Stimulated activated CD4-positive, alpha-beta T cell treated with anti-CD3 and anti-CD28 coated beads, Interleukin-4, amount 100 ng/mL, for 48 hours (primary cell): Measurements from ENCODE around the gene SPON2.

Source experiments
- DNase-seq, 2 donors: peaks; one replicate each; pipeline ENCODE4 v3.0.0-alpha.2; 2020; ENCODE audit warnings: low read depth in 2 of 2

Gene SPON2

DNA sequence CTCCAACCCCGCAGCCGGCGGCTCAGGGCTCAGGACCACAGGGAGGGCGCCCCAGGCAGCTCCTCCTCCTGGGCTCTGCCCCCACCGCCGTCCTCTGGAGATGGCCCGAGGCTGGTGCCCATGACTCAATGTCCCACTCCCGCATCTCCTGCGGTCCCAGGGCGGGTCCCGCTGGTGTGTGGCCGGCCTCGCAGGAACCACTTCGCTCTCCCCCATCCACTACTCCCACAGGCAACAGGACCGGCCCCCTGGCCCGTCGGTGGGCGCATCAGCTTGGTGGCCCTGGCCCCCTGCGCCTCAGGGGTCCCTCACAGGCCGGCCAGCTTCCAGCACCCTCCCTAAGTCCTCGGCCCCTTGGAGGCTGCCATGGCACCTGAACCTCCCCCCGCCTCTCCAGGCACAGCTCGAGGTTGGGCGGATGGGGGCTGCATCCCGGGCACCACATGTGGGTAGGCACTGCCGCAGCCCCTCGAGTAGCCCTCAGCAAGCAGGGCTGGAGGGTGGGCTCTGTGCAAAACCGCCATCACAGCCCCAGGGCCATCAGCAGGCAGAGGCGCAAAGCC, 22.8 kb upstream of the SPON2 start:
- DNase-seq = no peak

DNA sequence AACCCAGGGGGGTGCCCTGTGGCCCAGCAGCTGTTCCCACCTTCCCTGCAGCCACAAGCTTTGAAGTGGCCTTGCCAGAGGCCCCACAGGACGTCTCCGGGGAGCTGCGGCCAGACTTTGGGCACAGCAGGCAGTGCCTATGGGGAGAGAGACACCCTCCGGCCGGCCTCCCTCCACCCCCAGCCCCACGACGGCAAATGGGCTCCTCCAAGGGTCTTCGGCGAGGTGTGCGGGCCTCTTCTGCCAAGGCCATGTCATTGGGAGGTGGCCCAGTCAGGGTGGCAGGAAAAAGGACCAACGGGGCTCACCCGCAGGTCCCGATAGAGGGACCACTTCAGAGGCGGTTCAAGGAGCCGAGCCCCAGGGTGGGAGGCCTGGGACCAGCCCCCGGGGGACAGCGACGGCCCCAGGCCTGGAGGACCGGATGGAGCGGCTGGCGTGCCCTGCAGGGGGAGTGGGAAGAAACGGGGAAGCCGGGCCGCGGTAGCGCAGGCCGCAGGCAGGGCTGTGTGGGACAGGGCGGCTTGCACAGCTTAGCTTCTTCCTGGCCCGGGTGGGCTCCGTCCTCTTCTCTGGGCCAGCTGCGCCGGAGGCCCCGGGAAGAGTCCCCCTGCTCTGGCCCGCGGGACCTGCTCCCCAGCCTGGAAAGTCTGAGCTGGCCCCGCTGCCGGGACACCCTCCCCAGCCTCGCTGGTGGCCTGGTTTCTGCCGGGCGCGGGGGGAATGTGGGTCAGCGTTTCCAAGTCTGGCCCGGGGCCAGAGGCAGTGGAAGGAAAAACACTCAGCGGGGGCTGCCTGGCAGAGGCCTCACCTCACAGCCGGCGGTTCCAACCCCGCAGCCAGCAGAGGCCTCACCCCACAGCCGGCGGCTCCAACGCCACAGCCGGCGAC, 21.9 kb upstream of the SPON2 start:
- no peak for DNase-seq

DNA sequence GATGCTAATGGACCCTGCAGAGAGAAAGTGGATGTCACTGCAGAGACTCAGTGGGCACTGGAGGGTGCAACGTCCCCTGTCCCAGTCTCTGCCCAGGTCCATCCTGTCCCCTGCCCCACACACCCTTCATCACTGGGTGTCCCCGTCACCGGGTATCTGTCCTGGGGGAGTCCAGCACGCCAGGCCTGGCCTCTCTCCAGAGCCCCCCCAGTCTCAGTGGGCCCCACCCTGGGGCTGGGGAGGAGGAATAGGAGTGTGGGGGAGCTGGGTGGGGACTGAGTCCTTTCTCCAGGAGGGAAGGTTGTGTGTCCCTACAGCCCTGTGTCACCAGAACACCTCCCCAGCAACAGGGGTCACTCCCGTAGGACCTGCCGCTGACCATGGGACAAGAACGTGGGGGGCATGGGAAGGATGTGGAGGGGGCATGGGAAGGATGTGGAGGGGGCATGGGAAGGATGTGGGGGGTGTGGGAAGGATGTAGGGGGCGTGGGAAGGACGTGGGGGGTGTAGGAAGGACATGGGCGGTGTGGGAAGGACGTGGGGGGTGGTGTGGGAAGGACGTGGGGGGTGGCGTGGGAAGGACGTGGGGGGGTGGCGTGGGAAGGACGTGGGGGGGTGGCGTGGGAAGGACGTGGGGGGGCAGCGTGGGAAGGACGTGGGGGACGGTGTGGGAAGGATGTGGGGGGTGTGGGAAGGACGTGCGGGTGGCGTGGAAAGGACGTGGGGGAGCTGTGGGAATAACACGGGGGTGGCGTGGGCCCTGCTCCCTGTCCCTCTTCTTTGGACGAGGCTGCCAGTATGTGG, 21.0 kb upstream of the SPON2 start:
- no peak for DNase-seq

DNA sequence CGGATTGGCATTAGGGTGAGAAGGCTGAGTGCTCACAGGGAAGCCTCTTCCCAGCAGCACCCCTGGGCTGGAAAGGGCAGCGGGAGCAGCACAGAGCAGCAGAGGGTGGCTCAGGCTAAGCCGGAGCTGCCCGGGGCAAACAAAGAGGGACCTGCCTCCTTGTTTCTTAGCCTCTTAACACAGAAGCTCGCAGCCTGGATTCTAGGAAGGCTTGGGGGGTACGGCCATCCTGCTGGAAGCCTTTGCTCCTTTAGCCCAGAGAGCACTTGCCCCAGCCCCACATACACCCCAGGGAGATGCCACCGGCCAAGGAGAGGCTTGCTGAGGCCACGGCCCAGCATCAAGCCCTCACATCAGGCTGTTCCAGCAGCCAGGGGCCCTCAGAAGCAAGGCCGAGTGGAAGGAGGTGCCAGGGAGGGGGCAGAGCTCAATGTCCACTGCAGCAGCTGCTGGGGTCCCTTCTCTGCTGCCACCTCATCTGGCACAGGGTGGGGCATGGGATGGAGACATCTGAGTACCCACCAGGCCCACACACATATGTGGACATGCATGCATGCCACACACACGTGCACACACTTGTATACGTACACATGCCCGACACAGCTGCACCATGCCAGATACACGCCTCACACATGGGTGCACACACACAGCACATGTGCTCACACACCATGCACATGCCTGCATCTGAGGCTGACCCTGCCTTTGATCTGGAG, 20.3 kb upstream of the SPON2 start:
- DNase-seq = no peak

DNA sequence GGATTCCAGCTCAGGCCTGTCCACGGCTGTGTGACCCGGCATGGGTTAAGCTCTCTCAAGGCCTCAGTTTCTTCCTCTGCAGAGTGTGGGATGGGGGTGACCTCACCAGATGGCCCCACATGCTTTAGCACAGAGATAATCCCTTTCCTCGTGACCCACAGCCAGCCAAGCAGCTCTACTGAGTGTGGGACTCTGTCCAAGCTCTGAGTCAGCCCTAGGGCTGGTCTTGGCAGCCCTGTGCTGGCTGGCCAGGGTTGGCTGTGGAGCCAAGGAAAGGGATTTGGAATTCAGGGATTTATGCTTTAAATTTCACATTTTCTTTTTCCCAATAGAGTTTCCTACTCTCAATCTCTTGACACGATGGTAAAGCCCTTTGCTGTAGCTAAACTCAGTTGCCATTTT, 19.7 kb upstream of the SPON2 start:
- no peak for DNase-seq

DNA sequence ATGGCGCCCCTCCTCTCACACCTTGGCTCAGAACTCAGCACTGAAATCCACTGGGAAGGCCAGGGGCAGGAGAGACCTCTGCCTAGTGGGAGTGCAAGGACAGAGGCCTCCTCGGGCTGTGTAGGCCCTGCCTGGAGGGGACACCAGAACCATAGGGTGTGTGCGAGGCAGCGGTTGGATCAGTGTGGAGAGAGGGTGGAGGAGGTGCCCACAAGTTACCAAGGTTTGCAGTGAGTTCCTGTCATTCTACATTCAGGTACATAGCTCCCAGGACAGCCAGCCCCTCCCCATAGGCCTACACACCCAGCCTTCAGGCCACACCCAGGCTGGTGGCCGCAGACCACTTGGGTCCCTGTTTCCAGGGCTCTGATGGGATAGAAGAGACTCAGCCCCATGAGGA, 19.2 kb upstream of the SPON2 start:
- no peak for DNase-seq

DNA sequence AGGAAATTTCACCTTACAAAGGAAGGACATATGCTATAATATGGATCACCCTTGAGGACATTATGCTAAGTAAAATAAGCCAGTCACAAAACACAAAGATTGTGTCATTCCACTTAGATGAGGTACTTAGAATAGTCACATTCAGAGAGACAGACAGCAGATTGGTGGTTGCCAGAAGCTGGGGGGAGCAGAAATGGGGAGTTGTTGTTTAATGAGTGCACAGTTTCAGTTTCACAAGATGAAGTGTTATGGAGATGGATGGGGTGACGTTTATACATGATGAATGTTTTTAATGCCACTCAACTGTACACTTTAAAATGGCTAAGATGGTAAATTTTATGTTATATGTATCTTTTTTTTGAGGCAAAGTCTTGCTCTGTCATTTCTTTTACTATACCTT, 14.8 kb upstream of the SPON2 start:
- DNase-seq = no peak

DNA sequence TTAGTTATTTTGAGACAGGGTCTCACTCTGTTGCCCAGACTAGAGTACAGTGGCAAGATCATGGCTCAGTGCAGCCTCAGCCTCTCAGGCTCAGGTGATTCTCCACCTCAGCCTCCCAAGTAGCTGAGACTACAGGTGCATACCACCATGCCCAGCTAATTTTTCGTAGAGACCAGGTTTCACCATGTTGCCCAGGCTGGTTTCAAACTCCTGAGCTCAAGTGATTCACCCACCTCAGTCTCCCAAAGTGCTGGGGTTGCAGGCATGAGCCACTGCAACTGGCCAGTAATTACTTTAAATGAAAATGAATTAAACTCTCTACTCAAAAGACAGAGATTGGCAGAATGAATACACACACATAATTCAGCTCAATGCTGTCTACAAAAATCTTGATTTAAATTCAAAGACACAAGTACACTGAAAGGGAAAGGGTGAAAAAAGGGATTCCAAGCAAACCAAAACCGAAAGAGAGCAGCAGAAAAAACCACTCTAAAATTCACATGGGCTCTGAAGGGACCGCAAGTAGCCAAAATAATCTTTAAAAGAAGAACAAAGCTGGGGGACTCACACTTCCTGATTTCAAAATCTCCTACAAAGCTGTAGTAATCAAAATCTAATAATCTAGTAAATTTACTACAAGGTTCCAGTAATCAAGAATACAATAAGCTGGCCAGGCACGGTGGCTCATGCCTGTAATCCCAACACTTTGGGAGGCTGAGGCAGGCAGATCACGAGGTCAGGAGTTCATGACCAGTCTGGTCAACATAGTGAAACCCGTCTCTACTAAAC, 11.8 kb upstream of the SPON2 start:
- DNase-seq = no peak

DNA sequence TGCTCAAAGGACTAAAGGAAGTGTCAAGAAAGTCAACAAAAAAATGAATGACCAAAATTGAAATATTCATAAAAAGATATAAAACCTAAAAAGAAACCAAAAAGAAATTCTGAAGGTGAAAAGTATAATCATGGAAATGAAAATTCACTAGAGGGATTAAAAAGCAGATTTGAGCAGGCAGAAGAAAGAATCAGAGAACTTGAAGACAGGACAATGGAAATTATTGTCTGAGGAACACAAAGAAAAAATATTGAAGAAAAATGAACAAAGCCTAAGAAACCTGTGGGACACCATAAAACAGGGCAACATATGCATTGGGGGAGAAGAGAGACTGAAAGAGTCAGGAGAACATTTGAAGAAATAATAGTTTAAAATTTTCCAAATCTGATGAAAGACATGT, 9.9 kb upstream of the SPON2 start:
- DNase-seq = no peak

DNA sequence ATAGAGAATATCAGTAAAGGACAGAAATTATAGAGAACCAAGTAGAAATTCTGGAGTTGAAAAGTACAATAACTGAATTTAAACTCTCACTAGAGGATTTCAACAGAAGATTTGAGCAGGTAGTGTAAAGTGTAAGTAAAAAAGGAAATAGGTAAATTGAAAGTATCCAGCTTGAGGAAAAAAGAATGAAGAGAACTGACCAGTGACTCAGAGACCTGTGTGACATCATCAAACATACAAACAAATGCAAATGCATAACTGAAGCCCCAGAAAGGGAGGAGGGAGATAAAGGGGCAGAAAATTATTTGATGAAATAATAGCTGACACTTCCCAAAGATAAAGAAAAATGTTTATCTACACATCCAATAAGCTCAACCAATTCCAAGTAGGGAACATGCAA, 8.3 kb upstream of the SPON2 start:
- no peak for DNase-seq

DNA sequence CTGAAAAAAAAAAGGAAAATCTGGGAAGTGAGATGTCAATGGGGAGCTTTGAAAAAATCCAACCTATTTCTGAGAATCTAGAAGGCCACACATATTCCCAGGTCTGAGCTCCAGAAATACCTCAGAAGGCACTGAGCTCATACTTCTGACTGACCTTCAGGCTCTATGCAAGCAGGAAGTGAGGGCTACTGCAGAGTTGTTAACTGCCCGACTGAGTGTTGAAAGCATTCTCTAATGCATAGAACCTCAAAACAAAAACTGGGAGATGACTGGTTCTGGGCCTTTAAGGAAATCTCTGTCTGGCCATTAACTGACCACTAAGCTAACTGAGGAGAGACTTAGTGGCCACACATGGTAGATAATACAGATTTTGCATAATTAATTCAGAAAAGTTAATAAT, 7.6 kb upstream of the SPON2 start:
- DNase-seq = no peak

DNA sequence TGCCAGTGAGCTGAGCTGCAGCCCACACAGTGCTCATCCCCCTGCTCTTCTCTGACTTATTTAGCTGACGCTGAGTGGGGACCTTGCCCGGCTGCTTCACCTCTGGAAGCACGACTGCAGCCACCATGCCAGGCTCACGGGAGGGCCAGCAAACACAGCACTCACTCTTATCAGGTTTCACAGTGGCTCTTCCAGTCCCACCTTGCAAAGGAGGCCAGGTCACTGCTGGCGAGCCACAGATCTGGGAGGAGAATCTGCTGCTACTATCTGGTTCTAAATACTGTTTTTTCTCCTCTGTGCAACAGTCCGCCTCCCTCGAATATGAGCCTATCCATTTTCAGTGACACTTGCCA, 6.7 kb upstream of the SPON2 start:
- DNase-seq = no peak

DNA sequence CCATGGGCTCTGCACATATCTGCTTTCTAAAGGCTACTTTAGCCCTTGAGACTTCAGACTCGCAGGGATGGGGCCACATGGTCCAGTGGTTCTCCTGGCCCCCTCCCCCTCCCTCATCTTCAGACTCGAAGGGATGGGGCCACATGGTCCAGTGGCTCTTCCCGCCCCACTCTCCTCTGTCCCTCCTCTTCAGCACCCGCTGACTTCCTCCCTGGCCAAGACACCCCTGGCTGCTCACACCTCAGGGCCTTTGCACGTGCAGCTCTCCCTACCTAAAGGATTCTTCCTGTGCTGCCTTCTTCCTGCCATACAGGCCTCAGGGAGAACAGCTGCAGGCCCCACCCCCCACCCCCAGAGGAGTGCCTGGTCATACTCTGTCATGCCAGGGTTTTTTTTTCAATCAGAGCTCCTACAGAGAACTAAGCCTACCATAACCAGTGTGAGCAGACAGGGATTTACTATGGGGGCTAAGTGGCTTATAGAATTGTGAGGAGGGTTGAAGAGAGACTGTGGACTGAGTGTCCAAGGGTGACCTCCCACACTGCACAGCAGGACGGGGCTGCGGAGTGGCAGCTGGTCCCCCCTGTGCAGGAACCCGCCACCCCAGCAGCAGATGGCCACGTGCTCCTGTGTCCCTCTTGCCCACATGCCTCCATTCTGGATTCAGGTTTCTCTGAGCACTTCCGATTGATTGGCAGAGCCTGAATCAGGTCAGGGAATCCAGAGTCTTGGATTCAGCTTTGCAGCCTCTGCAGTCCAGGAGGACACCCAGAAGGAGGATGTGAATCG, 6.1 kb upstream of the SPON2 start:
- DNase-seq = no peak

DNA sequence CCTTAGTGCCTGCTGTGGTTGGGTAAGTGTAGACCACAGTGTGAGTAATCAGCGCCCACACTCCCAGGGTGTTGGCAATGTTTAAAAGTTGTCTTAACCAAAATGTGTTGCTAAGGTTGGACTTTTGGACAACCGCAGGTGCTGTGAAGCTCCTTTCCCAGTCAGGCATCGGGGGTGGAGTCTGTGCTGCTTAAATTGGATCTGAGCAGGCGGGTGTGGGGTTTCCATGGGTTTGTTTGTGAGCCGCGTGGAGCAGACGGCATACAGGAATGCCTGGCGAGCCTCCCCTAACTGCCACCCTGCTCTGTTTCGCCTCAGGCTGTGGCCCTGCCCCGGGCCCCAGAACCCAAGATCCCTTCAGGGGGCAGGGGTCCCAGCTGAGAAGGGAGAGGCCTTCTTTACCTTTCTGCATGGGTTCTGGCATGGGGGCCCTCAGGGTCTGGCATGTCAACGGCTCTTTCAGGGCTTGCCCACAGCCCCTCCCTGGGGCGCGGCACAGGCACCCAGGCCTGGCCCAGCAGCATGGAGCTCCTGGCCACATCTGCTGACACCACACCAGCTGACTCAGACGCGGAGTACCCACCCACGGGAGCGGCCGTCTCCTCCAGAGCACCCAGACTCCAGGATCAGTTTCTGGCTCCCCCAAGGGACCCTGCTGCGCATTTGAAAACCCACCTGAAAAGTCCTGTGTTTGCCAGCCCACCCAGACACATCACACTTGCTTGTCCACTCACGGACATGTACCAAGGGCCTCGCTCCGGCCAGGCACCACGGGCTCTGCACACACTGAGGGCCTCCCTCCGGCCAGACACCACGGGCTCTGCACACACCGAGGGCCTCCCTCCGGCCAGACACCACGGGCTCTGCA, 5.1 kb upstream of the SPON2 start:
- DNase-seq = no peak

DNA sequence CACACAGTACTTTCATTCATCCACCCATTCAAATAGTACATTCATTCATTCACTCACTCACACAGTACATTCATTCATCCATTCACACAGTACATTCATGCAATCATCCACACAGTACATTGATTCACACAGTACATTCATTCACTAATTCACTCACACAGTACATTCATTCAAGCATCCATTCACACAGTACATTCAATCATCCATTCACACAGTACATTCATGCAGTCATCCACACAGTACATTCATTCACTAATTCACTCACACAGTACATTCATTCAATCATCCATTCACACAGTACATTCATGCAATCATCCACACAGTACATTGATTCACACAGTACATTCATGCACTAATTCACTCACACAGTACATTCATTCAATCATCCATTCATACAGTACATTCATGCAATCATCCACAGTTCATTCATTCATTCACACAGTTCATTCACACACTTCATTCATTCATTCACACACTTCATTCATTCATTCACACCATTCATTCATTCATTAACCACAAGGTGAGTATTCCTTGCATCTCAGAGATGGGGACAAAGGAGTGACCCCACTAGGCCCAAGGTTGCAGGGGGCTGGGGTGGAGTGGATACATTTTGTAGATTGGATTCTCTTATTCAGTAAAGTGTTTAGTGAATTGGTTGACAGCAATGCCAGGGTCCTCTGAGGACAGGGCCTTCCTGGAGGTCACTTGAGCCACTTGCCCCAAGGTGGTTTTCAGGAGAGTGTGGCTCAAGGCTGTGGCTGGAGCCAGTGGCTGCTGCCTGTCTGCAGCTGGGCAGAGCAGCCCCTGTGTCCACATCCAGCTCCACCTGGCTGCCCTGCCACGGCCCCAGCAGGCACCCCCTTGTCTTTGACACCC, 4.3 kb upstream of the SPON2 start:
- no peak for DNase-seq

DNA sequence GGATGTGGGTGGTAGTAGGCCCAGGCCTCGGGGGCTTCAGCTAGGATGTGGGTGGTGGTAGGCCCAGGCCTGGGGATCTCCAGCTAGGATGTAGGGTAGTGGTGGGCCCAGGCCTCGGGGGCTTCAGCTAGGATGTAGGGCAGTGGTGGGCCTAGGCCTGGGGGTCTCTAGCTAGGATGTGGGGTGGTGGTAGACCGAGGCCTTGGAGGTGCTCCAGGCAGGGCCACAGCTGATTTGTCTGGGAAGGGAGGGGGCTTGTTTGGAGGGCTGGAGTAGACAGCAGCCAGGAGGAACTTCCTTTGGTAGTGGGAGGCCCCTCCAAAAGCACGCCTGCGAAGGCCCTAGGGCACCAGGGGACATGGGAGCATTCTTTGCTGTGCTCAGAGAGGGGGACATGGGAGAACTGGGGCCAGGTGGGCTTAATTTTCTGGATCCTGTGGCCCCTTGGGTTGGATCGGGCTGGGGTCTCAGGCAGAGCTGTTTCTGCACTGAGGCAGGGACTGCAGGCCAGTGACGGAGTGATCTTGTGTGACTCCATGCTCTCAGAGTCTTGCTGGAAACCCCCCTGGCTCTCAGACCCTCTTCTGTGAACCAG, 3.3 kb upstream of the SPON2 start:
- DNase-seq = no peak

DNA sequence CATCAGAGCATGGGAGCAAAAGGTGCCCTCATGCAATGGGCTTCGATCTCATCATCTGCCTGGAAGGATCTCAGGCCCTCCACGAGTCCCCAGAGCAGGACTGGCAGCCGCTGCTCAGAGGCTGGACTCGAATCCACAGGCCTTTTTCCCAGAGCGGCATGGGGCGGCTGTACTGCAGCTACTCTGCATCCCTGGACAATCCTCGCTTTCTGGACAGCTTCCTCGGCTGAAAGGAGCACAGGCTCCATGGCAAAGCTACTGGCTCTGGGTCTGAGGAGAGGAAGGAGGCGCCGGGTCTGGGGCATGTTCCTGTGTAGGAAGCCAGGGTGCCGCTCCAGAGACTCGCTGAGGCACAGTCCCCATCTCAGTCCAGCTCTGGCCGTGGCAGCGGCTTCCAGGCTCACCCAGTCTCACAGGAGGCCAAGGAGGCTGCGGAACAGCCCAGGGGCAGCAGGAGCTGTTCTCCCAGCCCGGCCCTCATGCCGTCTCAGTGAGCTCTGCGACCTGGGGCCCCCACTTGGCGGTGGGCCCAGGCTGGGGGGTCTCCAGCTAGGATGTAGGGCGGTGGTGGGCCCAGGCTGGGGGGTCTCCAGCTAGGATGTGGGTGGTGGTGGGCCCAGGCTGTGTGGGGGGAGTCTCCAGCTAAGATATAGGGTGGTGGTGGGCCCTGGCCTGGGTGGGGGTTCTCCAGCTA, 2.7 kb upstream of the SPON2 start:
- DNase-seq = no peak
